Measurements from ENCODE around the gene EDDM13.
"Not testable (repeated sequence)": the region's sequence is repeated elsewhere in the genome, so short reads cannot be mapped to it uniquely, and the experiment has no call there.

The EDDM13 gene

GRCh38 chr19:56321989-56322440 is 49.5 kb downstream of the EDDM13 start:
- no peak for DNase-seq

GRCh38 chr19:56324436-56324835 is 51.9 kb downstream of the EDDM13 start:
- no peak for DNase-seq

- no peak for DNase-seq
Observed at GRCh38 chr19:56332695-56333094, 60.1 kb downstream of the EDDM13 start.

GRCh38 chr19:56333506-56333905 is 61.0 kb downstream of the EDDM13 start:
- peak; percentile 29 for DNase-seq

GRCh38 chr19:56335371-56335770 is 62.8 kb downstream of the EDDM13 start:
- DNase-seq: not testable (repeated sequence)

GRCh38 chr19:56337077-56337476 is 64.5 kb downstream of the EDDM13 start:
- not testable (repeated sequence) for DNase-seq

GRCh38 chr19:56339031-56339430 is 66.5 kb downstream of the EDDM13 start:
- not testable (repeated sequence) for DNase-seq

- no peak for DNase-seq
Observed at GRCh38 chr19:56341948-56342347, 69.4 kb downstream of the EDDM13 start.

- DNase-seq: no peak
Observed at GRCh38 chr19:56347163-56347778, 74.7 kb downstream of the EDDM13 start.

GRCh38 chr19:56348289-56348877 is 75.8 kb downstream of the EDDM13 start:
- DNase-seq: no peak

- DNase-seq: peak; percentile 36
Observed at GRCh38 chr19:56350416-56351045, 78.0 kb downstream of the EDDM13 start.

- no peak for DNase-seq
Observed at GRCh38 chr19:56351208-56351607, 78.7 kb downstream of the EDDM13 start.

- no peak for DNase-seq
Observed at GRCh38 chr19:56355517-56355916, 83.0 kb downstream of the EDDM13 start.

GRCh38 chr19:56356944-56357343 is 84.4 kb downstream of the EDDM13 start:
- DNase-seq: no peak

Data from NCI-H226 (cell line).